Gastrocnemius medialis (tissue), 4 donors: ENCODE results near the gene C2CD3. TPM values are rescaled to one million over a fixed set of nuclear protein-coding genes. Genes with fewer than 3 reads are reported as not detected.

Experiments
- ATAC-seq, 2 donors: fragments of 150-250 bp; one replicate each; pipeline ENCODE4 v1.9.1; 2016
- DNase-seq, 2 donors: peaks; one replicate each; pipeline ENCODE4 v3.0.0-alpha.2; 2019
- H3K27ac ChIP-seq, 4 donors: fragments of 200-600 bp; sonication (generic); 1 replicate in 1 of 4; 2 replicates in 3 of 4; pipeline ENCODE4 v1.5.1; 2016 to 2018; ENCODE audit warnings: mild to moderate bottlenecking in 2 of 4, moderate library complexity in 1 of 4
- H3K27me3 ChIP-seq, 3 donors: fragments of 200-600 bp; sonication (generic) in 2 of 3; 1 replicate in 1 of 3; 2 replicates in 2 of 3; pipeline versions ENCODE4 v1.5.1 to v1.6.0; 2016 to 2019; ENCODE audit warnings: mild to moderate bottlenecking in 1 of 3, moderate library complexity in 1 of 3
- H3K36me3 ChIP-seq, 2 donors: fragments of 200-600 bp; sonication (generic) in 1 of 2; one replicate each; pipeline ENCODE4 v1.5.1; 2017 to 2018
- H3K4me1 ChIP-seq, 2 donors: fragments of 200-600 bp; sonication (generic) in 1 of 2; one replicate each; pipeline ENCODE4 v1.5.1; 2016 to 2017; ENCODE audit warnings: mild to moderate bottlenecking in 2 of 2
- H3K4me3 ChIP-seq, 4 donors: fragments of 200-600 bp; sonication (generic) in 3 of 4; 1 replicate in 1 of 4; 2 replicates in 3 of 4; pipeline ENCODE4 v1.5.1; 2016 to 2019; ENCODE audit warnings: mild to moderate bottlenecking in 2 of 4
- H3K9me3 ChIP-seq, 3 donors: fragments of 200-600 bp; sonication (generic) in 2 of 3; 1 replicate in 1 of 3; 2 replicates in 2 of 3; pipeline ENCODE4 v1.5.1; 2016 to 2019
- CTCF ChIP-seq, 5 experiments: fragments of 450-650 bp in 3 of 5; fragments of 200-600 bp in 2 of 5; sonication (generic) in 2 of 5; IDR thresholded peaks in 4 of 5; conservative IDR thresholded peaks in 1 of 5; 1 replicate in 4 of 5; 2 replicates in 1 of 5; pipeline ENCODE4 v1.5.1; 2016 to 2019; ENCODE audit warnings: antibody characterized with exemption in 5 of 5, mild to moderate bottlenecking in 3 of 5, moderate library complexity in 3 of 5
- POLR2A ChIP-seq, 2 donors: fragments of 450-650 bp; IDR thresholded peaks; one replicate each; pipeline ENCODE4 v1.6.1; 2017; ENCODE audit warnings: antibody characterized with exemption in 2 of 2, mild to moderate bottlenecking in 2 of 2, moderate library complexity in 2 of 2
- in situ Hi-C, 4 donors: fragments of 200-750 bp; cut with MboI; loops; one replicate each; pipeline versions ENCODE4 v1.15.0 to v1.8.0; 2017; ENCODE audit warnings: low sequenced_read_pairs in 4 of 4
- intact Hi-C: fragments of 100-400 bp; cut with DNase I; formaldehyde crosslinking; loops from one replicate; pipeline ENCODE4 v1.15.1; 2023; ENCODE audit warnings: low total_unique reads
- total RNA-seq, 4 donors: library from RNA; depleted of rRNA; stranded (reverse); fragments of >200 nt; gene quantifications; one replicate each; pipeline versions ENCODE4 v1.1.0 to v1.2.3, GENCODE V29; 2016

Gene C2CD3
- total RNA-seq, 4 donors from 2014 or later: 13.8 to 33.2 (median 16.4) TPM

GRCh38 chr11:74092425-74092824 lies 78.4 kb downstream of the C2CD3 start:
- Histone ChIP-seq H3K4me1 (no peaks in the 10 kb centered on the region), H3K27ac (no peak overlapping the region), H3K36me3 (peaks cover 0 to 63% of the 10 kb centered on the region in 2 donors), H3K4me3 (no peak overlapping the region), H3K9me3 (no peaks in the 10 kb centered on the region), H3K27me3 (no peaks in the 10 kb centered on the region)
- intact Hi-C loops: no loop called here
- in situ Hi-C loops: loop anchor here in 2 of 4 donors (5.0 kb wide), 1 partner anchor 125 kb away; no protein-coding TSS in a partner anchor
- ATAC-seq: no peak
- no peak for TF ChIP-seq POLR2A (IDR thresholded peaks at IDR 0.05)
- no peak for TF ChIP-seq CTCF (IDR thresholded peaks at IDR 0.05 in 4 of 5, conservative IDR thresholded peaks at IDR 0.05 in 1 of 5)
- DNase-seq: no peak

GRCh38 chr11:74091549-74091948 lies 79.3 kb downstream of the C2CD3 start:
- in situ Hi-C loops (loop anchor here in 2 of 4 donors (5.0 kb wide), 1 partner anchor 124 kb away; no protein-coding TSS in a partner anchor), intact Hi-C loops (loop anchor here (2.0 kb wide), 1 partner anchor 85 kb away; no protein-coding TSS in a partner anchor)
- DNase-seq (no peak), ATAC-seq (no peak)
- Histone ChIP-seq H3K9me3 (no peaks in the 10 kb centered on the region), H3K27me3 (no peaks in the 10 kb centered on the region), H3K27ac (no peak overlapping the region), H3K36me3 (peaks cover 0 to 70% of the 10 kb centered on the region in 2 donors), H3K4me3 (no peak overlapping the region), H3K4me1 (no peaks in the 10 kb centered on the region)
- TF ChIP-seq CTCF (IDR thresholded peaks at IDR 0.05 in 4 of 5, conservative IDR thresholded peaks at IDR 0.05 in 1 of 5): no peak
- TF ChIP-seq POLR2A (IDR thresholded peaks at IDR 0.05): no peak

GRCh38 chr11:74090701-74091100 lies 80.1 kb downstream of the C2CD3 start:
- Histone ChIP-seq H3K4me1 (no peaks in the 10 kb centered on the region), H3K27me3 (no peaks in the 10 kb centered on the region), H3K4me3 (no peak overlapping the region), H3K27ac (no peak overlapping the region), H3K36me3 (peaks cover 0 to 73% of the 10 kb centered on the region in 2 donors), H3K9me3 (no peaks in the 10 kb centered on the region)
- in situ Hi-C loops: loop anchor here in 2 of 4 donors (5.0 kb wide), 1 partner anchor 123 kb away; no protein-coding TSS in a partner anchor
- ATAC-seq (peak; percentile 92 to 94), DNase-seq (peak; percentile 13 to 37)
- TF ChIP-seq CTCF (IDR thresholded peaks at IDR 0.05 in 4 of 5, conservative IDR thresholded peaks at IDR 0.05 in 1 of 5): peak; percentile 41 to 60 (median 48)
- TF ChIP-seq POLR2A (IDR thresholded peaks at IDR 0.05): no peak
- intact Hi-C loops: loop anchor here (1.0 to 2.0 kb wide), 2 partner anchors 84 to 126 kb away; no protein-coding TSS in a partner anchor

- H3K9me3 ChIP-seq: no peaks in the 10 kb centered on the region
- ATAC-seq (no peak), DNase-seq (no peak)
- H3K36me3 ChIP-seq: peaks cover 0 to 55% of the 10 kb centered on the region in 2 donors
- no peak overlapping the region for H3K27ac ChIP-seq
- TF ChIP-seq POLR2A (IDR thresholded peaks at IDR 0.05) (no peak), CTCF (IDR thresholded peaks at IDR 0.05 in 4 of 5, conservative IDR thresholded peaks at IDR 0.05 in 1 of 5) (no peak)
- intact Hi-C loops (no loop called here), in situ Hi-C loops (loop anchor here in 2 of 4 donors (5.0 to 10.0 kb wide), 2 partner anchors 114 to 122 kb away; no protein-coding TSS in a partner anchor)
- no peak overlapping the region for H3K4me3 ChIP-seq
- no peaks in the 10 kb centered on the region for H3K4me1 ChIP-seq
- H3K27me3 ChIP-seq: no peaks in the 10 kb centered on the region
Measured at GRCh38 chr11:74086242-74086884, 84.4 kb downstream of the C2CD3 start.
